Chondrocyte (in vitro differentiated cells): Measurements from ENCODE around the gene STK11. TPM values are rescaled to one million over a fixed set of nuclear protein-coding genes. Genes with fewer than 3 reads are reported as not detected.

Experiments used
- DNase-seq: peaks from one replicate; pipeline ENCODE4 v3.0.0; 2021; ENCODE audit warnings: mixed read lengths, low spot score
- H3K27ac Mint-ChIP-seq: one replicate; pipeline ENCODE4 v1.8.0; 2021; ENCODE audit warnings: mild to moderate bottlenecking, moderate library complexity, mixed read lengths; ENCODE audit not compliant: unreplicated experiment
- H3K27me3 Mint-ChIP-seq: 2 replicates; pipeline ENCODE4 v1.8.0; 2021; ENCODE audit warnings: low read depth, mixed read lengths
- H3K36me3 Mint-ChIP-seq: 2 replicates; pipeline ENCODE4 v1.8.0; 2021; ENCODE audit warnings: low read depth, mixed read lengths
- H3K4me1 Mint-ChIP-seq: 2 replicates; pipeline ENCODE4 v1.8.0; 2021; ENCODE audit warnings: low read depth, mild to moderate bottlenecking, mixed read lengths
- H3K4me3 Mint-ChIP-seq: one replicate; pipeline ENCODE4 v1.8.0; 2021; ENCODE audit warnings: mild to moderate bottlenecking, moderate library complexity, mixed read lengths; ENCODE audit not compliant: unreplicated experiment
- H3K9me3 Mint-ChIP-seq: 2 replicates; pipeline ENCODE4 v1.8.0; 2021; ENCODE audit warnings: low read depth, mixed read lengths
- CTCF ChIP-seq: fragments of 200-600 bp; sonication (generic); IDR thresholded peaks from 2 replicates; pipeline ENCODE4 v1.5.0; 2021; ENCODE audit warnings: antibody characterized with exemption, mild to moderate bottlenecking, moderate library complexity
- total RNA-seq: library from RNA; stranded (reverse); gene quantifications from 3 replicates; pipeline ENCODE4 v1.2.1, GENCODE V29; 2021

Gene STK11
- total RNA-seq, 1 donor from 2014 or later = 42.3 TPM

- TF ChIP-seq CTCF = no peak
- DNase-seq = no peak
- Mint-ChIP-seq H3K27ac (no peak overlapping the region), H3K4me3 (no peak overlapping the region), H3K4me1 (peaks cover 58% of the 10 kb centered on the region), H3K9me3 (no peaks in the 10 kb centered on the region), H3K27me3 (no peaks in the 10 kb centered on the region), H3K36me3 (peaks cover 4% of the 10 kb centered on the region)
Measured at GRCh38 chr19:1210227-1210538, 4.6 kb downstream of the STK11 start.

- DNase-seq = no peak
- no peak overlapping the region for H3K4me3 Mint-ChIP-seq
- H3K27ac Mint-ChIP-seq = no peak overlapping the region
- no peaks in the 10 kb centered on the region for H3K27me3 Mint-ChIP-seq
- no peaks in the 10 kb centered on the region for H3K9me3 Mint-ChIP-seq
- H3K36me3 Mint-ChIP-seq = peaks cover 4% of the 10 kb centered on the region
- no peak for TF ChIP-seq CTCF
- peaks cover 70% of the 10 kb centered on the region for H3K4me1 Mint-ChIP-seq
Measured at GRCh38 chr19:1211494-1212234, 6.1 kb downstream of the STK11 start.

- Mint-ChIP-seq H3K27me3 (no peaks in the 10 kb centered on the region), H3K4me1 (peaks cover 59% of the 10 kb centered on the region), H3K36me3 (peaks cover 4% of the 10 kb centered on the region), H3K4me3 (peak overlapping the region; percentile 25), H3K27ac (peak overlapping the region; percentile 91), H3K9me3 (no peaks in the 10 kb centered on the region)
- peak; percentile 86 for DNase-seq
- TF ChIP-seq CTCF = no peak
Measured at GRCh38 chr19:1213391-1214286, 8.1 kb downstream of the STK11 start.

- H3K4me1 Mint-ChIP-seq = peaks cover 55% of the 10 kb centered on the region
- H3K4me3 Mint-ChIP-seq = no peak overlapping the region
- no peak for TF ChIP-seq CTCF
- H3K27me3 Mint-ChIP-seq = no peaks in the 10 kb centered on the region
- H3K36me3 Mint-ChIP-seq = peaks cover 4% of the 10 kb centered on the region
- no peaks in the 10 kb centered on the region for H3K9me3 Mint-ChIP-seq
- H3K27ac Mint-ChIP-seq = peak overlapping the region; percentile 91
- no peak for DNase-seq
Measured at GRCh38 chr19:1214299-1214861, 8.8 kb downstream of the STK11 start.
